NCI-H1694 (cell line): ENCODE measurements around the gene XRN2.

ENCODE experiments used
- DNase-seq: peaks from one replicate; lab custom pipeline; 2025; lab: John Stamatoyannopoulos, UW

Gene XRN2

GRCh38 chr20:21303061-21303871, at the start of gene XRN2:
Gene XRN2, plus strand, starts transcription at chr20:21303331. Its CDS starts 68 bp downstream, at chr20:21303399.
- DNase-seq: peak; percentile 90

GRCh38 chr20:21257192-21257591, 45.9 kb upstream of the XRN2 start:
- DNase-seq: no peak

- DNase-seq: no peak
Observed at GRCh38 chr20:21258411-21258810, 44.7 kb upstream of the XRN2 start.

- DNase-seq: no peak
Observed at GRCh38 chr20:21259346-21259745, 43.8 kb upstream of the XRN2 start.

- no peak for DNase-seq
Observed at GRCh38 chr20:21262812-21263211, 40.3 kb upstream of the XRN2 start.

- no peak for DNase-seq
Observed at GRCh38 chr20:21265261-21266190, 37.6 kb upstream of the XRN2 start.

GRCh38 chr20:21266191-21266536, 37.0 kb upstream of the XRN2 start:
- DNase-seq: no peak

GRCh38 chr20:21269772-21270171, 33.4 kb upstream of the XRN2 start:
- DNase-seq: no peak

- no peak for DNase-seq
Observed at GRCh38 chr20:21270806-21271205, 32.3 kb upstream of the XRN2 start.

GRCh38 chr20:21272279-21272678, 30.9 kb upstream of the XRN2 start:
- DNase-seq: no peak

- DNase-seq: no peak
Observed at GRCh38 chr20:21272679-21273078, 30.5 kb upstream of the XRN2 start.

- DNase-seq: no peak
Observed at GRCh38 chr20:21273755-21274386, 29.3 kb upstream of the XRN2 start.

- DNase-seq: no peak
Observed at GRCh38 chr20:21278829-21279228, 24.3 kb upstream of the XRN2 start.

GRCh38 chr20:21279706-21280521, 23.2 kb upstream of the XRN2 start:
- DNase-seq: no peak

- no peak for DNase-seq
Observed at GRCh38 chr20:21280522-21281016, 22.6 kb upstream of the XRN2 start.

- no peak for DNase-seq
Observed at GRCh38 chr20:21286775-21287174, 16.4 kb upstream of the XRN2 start.

- no peak for DNase-seq
Observed at GRCh38 chr20:21288587-21289370, 14.4 kb upstream of the XRN2 start.

GRCh38 chr20:21289651-21290050, 13.5 kb upstream of the XRN2 start:
- DNase-seq: no peak

GRCh38 chr20:21291026-21291425, 12.1 kb upstream of the XRN2 start:
- no peak for DNase-seq

- DNase-seq: no peak
Observed at GRCh38 chr20:21294755-21295154, 8.4 kb upstream of the XRN2 start.
